Activated T-cell treated with anti-CD3 and anti-CD28 coated beads for 24 hours (primary cell): ENCODE measurements around the gene LPAR2.
"Not testable (repeated sequence)": the region's sequence is repeated elsewhere in the genome, so short reads cannot be mapped to it uniquely, and the experiment has no call there.

Experiments used
- DNase-seq: peaks from one replicate; pipeline ENCODE4 v3.0.0-alpha.2; 2020; ENCODE audit warnings: low read depth

LPAR2 gene

DNA sequence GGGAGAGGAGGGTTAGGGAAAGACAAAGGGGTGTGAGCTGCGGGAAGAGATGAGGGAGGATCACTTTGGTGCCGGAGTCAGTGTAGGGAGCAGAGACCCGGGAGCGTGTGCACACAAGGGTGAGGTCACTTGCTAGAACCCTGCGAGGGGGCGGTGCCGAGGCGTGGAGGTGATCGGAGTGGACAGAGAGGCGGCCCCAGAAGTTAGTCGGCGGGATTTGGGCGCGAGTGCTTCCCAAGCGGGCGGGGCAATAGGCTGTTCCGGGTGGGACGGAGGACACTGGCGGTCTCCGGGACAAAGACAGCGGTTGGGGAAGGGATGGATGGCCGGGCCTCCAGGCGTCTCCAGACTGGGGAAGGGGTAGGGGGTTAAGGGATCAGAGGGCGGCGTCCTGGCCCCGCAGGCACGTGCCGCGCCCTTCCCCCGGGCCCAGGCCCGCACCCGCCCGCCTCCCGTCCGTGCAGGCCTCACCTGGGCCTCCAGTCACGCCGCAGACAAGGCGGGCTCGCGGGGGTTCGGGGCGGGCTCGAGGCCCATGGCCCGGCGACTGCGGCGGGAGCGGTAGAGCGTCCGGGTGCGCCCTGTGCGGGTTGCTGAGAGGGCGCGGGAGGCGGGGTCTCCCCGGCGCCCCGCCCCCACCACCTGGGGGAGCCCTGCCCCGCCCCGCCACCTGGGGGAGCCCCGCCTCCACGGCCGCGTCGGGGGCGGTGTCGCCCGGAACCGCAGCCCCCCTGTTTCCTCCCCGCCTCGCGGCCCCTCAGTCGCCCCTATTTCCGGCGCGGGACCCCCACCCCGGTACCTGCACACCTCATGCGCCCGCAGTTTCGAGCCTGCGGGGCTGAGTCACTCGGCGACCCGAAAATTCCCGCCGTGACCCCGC, at the start of gene LPAR2:
Gene LPAR2, minus strand, starts transcription at position 600 of the 880 bp plus-strand sequence. CDS start 945 bp downstream, outside the sequence.
- DNase-seq = peak; percentile 54

DNA sequence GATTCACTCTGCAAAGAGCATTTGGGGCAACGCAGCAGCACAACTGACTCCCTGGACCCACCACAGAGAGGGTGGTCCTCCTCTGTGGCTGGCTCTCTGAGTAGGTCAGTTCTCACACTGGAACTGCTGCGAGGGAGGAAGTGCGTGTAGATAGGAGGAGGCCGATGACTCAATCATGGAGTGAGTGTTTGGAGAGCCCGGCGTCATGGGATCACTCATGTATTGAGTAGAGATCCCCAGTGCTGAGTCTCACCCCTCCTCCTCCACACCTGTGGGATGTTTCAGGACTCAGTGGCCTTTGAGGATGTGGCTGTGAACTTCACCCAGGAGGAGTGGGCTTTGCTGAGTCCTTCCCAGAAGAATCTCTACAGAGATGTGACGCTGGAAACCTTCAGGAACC, 49.6 kb upstream of the LPAR2 start:
- DNase-seq = no peak

DNA sequence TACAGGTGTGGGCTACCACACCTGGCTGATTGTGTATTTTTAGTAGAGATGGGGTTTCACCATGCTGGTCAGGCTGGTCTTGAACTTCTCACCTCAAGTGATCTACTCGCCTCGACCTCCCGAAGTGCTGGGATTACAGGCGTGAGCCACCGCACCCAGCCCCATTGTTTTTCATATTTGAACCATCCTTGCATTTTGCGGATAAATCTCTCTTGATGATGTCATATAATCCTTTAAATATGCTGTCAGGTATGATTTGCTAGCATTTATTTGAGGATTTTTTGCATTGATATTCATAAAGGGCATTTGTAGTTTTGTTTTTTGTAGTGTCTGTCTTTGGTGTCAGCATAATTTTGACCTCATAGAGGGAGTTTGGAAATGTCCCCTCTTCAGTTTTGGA, 46.3 kb upstream of the LPAR2 start:
- DNase-seq = no peak

DNA sequence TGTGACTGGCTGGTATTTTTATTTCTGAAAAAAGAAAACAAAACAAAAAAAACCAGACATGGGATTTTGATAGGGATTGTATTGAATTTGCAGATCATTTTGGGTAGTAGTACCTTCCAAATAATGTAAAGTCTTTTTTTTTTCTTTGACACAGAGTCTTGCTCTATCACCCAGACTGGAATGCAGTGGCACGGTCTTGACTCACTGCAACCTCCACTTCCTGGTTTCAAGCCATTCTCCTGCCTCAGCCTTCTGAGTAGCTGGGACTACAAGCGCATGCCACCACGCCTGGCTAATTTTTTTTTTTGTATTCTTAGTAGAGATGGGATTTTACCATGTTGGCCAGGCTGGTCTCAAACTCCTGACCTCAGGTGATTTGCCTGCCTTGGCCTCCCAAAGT, 44.8 kb upstream of the LPAR2 start:
- DNase-seq = no peak

DNA sequence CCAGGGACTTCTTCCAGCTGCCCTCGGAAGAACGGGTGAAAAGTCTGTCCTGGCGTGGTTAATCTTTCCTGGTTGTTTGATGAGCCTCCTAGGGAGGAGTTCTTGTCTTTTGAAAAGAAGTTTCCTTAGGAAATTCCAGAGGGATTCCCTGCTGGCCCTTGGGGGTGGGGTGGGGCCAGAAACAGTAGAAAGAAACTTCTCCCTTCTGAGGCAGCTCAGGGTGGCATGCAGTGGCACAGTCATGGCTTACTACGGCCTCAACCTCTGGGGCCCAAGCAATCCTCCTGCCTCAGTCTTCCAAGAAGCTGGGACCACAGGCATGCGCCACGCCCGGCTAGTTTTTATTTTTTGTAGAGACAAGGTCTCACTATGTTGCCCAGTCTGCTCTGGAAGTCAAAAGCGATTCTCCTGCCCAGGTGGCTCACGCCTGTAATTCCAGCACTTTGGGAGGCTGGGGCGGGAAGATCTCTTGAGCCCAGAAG, 42.1 kb upstream of the LPAR2 start:
- DNase-seq = no peak

DNA sequence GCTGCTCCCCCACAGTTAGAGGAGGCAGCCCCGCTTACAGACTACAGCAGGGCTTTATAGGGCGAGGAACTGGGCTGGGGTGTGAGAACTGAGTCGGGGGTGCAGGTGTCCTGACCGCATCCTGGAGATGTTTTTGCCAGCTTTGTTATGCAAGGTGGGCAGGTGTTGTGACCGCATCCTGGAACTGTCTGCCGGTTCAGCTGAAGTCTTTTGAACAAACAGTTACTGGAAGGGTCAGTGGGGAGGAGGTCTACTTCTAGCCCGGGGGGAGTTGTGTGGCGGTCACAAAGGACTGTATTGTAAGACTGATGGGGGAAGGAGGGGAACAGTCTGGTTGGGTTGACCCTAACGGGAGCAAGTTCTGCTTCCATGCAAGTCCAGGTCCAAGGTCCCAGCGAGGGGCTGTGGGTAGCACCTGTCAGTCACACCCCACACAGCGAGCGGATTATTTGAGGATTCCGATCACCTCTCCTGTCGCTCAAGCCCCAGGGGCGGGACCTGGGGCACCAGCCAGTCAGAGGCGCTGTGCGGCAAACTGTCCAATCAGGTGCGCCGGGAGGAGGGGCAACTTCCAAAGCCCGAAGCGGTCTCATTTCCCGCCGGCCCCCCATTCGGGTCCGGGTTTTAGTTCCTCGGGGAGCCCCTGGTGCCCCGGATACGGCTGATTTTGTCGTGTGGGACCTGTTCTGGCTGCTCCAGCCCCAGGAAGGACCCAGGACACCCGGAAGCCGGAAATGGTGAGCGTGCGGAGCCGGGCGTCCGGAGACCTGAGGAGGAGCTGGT, 40.4 kb upstream of the LPAR2 start, which contains the start of gene ZNF101:
Gene ZNF101, plus strand, starts transcription at position 610 of the 783 bp plus-strand sequence. Its CDS starts 125 bp downstream, at position 735.
- DNase-seq = peak; percentile 93

DNA sequence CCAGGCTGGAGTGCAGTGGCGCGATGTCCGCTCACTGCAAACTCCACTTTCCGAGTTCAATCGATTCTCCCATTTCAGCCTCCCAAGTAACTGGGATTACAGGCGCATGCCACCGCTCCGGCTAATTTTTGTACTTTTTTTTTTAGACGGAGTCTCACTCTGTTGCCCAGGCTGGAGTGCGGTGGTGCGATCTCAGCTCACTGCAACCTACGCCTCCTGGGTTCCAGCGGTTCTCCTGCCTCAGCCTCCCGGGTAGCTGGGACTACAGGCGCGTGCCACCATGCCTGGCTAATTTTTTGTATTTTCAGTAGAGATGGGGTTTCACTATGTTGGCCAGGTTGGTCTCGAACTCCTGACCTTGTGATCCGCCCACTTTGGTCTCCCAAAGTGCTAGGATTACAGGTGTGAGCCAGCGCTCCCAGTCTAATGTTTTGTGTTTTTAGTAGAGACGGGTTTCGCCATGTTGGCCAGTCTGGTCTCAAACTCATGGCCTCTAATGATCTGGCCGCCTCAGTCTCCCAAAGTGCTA, 37.5 kb upstream of the LPAR2 start:
- DNase-seq = not testable (repeated sequence)

DNA sequence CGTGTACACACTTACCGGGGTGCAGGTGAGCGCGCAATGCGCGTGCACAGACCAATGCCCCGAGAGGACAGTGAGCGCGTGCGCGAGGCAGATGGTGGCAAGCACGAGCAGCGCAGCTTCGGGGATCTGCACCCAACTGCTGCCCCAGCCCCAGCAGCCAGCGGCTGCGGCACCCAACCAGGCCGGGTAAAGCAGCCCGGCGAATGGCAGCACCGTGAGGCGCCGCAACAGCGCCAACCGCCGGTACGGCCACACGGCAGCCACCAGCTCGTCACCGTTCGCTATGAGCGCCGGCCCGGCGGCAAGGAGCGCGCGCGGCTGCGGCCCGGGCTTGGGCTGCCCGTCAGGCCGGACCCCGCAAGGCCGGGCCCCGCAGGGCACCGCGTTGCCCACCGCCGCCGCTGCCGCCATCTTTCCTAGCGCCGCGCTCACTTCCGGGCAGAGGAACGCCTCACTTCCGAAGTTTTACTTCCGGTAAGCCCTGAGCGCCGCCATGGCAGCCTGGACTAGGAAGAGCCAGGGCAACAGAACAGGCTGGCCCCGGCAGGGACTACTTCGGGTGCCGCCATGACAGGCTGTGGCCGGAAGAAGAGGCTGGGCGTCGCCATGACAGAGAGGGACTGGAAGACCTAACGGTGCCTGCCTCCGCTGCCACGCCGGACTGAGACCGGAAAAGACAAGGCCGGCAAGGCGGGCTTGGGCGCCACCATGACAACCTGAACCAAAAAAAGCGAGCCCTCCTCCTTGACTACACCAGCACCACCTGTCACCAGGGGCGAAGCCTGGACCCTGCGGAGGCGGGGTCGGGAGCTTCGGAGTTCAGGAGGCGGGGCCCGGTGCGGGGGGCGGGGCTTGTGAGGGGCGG, 35.5 kb upstream of the LPAR2 start, which contains the start of gene ATP13A1:
Gene ATP13A1, minus strand, starts transcription at position 421 of the 865 bp plus-strand sequence. Its CDS starts 10 bp downstream, at position 411.
- DNase-seq = peak; percentile 89

DNA sequence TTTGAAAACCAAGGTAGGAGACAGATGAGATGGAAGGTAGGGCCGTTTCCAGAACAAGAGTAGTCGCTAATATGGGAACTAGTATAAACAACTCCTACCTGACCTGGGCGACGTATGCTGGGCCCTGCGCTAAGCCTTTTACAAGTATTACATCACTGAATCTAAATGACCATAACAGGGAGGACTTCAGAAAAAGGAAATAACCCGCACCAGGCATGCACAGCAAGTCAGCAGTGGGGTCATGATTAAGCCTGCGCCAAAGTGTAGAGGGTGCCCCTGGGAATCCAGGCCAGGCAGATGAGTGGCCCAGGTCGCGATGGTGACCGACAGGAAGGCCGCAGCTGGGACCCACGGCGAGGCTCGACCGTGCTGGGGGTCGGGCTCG, 34.8 kb upstream of the LPAR2 start:
- no peak for DNase-seq

DNA sequence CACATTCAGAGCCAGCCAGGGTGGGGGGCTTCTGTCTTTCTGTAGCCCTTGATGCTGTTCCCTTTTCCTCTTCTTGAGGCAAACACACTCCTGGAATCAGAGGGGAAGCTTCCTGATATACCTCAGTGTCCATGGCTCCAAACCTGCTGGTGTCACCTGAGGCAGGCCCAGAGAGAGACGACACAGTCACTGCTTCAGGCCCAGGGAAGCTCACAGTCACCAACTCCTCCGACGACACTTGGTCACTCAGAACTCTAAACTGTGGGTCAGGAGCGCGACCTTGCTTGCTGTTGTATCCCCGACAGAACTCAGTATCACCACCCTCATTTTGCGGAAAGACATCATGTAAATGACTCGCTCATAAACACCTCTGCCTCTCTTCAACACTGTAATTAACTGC, 34.3 kb upstream of the LPAR2 start:
- DNase-seq = no peak

DNA sequence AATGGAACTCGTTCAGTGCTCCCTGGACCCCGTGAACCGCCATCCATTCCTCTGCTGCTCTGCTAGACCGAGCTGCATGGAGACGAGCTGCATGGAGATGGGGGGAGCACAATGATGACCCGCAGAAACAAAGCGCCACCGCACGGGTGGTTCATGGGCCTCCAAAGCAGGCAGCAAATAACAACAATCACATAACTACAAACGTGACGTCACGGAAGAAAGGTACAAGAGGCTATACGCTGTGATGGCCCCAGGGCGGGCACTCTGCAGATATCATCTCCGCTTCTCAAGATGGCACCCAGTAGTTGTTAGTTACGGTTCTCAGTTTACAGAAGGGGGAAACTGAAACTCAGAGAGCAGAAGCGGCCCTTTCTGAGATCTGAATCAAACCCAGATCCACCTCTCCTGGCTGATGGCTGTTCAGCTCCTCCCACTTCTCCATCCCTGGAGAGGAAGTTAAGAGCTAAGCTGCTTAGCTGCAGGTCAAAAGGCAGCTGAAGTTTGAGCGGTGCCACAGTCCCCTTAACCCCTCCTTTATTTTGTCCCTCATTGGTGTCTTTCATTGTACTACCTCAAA, 33.7 kb upstream of the LPAR2 start:
- DNase-seq = peak; percentile 30

DNA sequence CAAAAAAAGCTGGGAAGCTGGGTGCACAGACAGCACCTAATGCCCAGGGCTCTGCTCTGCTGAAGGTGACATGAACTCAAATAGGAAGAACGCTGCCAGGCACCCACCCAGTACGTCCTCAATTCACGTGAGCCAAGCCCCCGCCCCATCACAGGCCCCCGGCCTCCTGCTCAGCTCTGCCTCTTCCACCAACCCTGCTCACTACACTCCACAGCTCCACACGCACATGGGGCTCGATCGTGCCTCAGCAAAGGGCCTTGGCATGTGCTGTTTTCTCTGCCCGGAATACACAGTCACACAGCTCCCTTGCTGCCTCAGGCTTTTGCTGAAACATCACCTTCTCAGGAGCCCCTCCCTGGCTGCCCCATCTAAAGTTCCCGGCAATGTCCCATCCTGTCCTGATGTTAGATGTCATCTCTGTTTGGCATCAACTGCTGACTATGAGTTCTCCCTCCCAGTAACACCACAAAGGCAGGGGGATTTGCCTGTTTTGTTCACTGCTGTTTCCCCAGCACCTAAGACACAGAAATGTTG, 33.2 kb upstream of the LPAR2 start:
- DNase-seq = no peak

DNA sequence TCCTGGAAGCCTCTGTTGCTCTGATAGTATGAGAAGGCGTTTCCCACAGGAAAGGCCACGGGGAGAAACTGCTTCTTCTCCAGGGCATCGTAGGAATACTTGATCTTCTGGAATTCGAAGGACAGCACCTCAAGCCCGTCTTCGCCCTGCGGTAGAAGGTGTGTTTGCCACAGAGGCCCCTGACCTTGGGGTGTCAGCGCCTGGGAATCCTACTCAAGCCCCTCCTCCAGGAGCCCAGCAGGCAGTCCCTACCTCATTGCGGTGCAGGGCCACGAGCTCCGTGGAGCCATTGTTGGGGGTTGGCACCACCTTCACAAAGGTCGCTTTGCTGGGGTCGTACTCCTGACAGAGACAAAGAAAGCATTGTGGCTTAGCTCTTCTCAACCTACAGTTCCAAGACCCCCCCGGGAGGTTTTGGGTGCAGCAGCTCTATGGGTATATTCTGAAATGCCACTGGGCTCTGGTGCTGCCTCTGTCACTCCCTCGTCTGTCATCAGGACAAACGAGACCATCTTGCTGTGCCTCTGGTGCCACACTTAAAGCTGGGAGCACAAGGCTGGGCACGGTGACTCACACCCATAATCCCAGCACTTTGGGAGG, 31.7 kb upstream of the LPAR2 start:
- no peak for DNase-seq

DNA sequence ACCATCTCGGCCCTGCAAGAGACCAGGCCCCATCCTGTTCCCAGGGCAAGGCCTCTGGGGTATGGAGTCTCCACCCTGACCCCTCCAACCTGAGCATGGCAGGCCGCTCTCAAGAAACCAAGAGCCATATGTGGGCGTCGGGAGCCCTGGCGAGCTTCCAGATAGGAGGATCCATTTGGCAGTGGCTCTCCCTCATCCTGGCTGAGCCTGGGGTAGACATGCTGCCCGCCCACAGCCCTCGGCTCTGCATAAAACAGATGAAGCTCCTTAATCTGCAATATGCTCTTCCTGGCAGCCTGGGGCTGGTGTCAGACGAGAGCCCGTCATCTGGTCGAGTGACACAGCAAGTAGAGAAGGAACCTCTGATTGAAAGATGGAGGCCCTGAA, 29.4 kb upstream of the LPAR2 start:
- no peak for DNase-seq

DNA sequence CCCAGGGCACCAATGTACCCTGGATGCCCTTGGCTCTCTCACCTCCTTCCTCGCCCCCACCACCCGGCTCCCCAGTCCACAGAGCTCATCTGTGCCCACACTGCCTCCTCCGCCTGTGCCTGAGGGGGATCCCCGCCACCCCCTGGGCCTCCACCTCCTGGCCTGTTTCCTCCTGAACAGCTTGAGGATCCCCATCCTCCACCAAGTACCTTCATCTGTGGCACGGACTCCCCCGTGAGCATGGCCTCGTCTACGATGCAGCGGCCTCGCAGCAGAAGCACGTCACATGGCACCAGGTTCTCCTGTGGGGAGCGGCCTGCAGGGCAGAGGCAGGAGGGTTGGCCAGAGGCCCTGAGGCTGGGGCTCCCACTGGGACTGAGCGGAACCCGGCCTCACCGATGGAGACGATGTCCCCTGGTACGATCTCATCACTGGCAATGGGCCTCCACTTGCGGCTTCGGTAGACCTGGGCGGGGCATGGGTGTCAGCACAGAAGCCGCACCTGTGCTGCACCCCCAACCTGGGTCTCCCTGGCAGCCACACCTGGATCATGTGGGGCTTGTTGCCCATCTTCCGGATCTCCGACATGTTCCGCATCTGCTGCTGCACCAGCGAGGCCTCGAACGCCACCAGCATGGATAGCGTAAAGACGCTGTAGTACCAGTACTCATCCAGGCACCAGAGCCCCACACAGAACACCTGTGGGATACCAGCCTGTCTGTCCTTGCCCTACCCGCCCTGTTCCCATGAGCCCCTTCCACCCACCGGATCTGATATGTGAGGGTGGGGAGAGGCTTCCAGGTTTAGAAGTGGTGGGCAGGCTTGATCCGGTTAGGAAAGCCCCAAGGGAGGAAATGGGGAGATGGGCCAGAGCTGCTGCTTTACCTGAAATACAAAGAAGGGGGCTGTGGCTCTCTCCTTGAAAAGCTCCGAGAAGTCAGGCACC, 28.7 kb upstream of the LPAR2 start:
- DNase-seq = no peak

DNA sequence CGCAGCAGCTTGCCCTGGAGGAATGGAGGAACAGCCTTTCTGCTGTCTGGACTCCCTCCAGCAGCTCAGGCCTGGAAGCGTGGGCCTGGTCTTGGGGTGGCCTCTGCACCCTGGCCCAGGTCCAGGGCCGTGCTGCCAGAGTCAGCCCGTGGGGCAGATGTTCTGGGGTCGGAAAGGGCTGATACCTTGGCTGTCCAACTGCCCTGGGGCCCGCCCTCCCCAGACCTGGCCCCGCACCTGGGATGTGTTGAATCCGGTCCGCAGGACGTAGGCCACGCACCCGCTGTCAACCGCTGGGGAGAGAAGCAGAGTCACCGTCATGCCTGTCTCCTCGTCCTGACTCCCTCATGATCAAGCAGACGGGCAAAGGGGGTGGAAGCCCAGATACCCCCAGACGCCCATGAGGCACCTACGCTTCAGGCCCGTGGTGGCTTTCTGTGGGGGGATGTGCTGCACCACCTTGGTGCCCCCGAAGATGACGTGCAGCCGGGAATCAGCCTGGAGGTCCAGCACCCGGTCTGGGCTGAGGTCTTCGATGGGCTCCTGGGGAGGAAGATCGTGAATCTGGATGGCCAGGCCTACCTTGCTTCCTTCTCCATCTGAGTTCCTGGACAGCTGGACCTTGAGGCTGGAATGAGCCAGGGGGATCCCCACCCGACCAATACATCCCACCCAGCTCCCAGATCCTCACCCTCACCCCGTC, 27.8 kb upstream of the LPAR2 start:
- no peak for DNase-seq

DNA sequence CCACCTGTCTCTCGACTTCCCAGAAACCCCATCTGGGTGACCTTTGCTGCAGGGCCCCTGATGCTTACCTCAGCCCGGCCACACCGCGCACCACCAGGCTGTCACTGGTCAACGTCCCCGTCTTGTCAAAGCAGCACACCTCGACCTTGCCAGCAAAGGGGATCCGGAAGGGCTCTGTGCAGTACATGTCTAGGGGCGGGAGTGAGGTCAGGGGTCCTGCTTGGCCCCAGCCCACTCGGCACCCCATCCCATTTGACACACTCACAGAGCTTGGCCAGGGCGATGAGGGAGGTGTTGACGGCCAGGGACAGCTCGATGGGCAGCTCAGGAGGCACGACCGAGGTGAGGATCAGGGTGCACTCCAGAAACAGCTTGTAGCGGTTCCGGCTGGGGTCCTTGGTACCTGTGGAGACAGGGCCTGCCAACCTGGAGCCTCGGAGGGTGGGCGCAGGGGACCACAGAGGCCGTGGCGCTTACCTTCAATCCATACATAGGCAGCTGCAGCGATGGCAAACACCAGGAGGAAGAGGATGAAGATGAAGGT, 27.1 kb upstream of the LPAR2 start:
- DNase-seq = no peak

DNA sequence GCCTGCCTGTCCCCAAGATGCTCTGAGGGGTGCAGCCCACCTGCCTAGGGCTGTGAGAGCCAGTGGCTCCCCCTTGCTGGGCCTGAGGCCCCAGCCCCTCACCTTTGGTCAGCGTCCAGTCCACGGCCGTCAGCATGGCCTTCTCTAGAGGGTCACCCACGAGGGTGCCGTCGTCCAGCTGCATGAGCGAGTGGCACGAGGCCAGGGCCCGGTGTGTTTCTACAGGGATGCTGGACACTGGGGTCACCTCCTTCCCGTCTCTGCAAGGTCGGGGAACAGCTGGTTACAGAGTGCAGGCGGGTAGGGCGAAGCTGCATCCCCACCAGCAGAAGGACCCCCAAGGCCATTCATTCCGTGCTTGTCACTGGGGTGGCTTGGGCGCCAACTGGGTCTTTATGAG, 26.4 kb upstream of the LPAR2 start:
- no peak for DNase-seq
